NCI-H226 (cell line): ENCODE data around the gene GATA2.
A peak's percentile ranks its signal among the peaks of the same experiment; 100 is the strongest.

ENCODE experiments used
- DNase-seq: peaks from one replicate; pipeline ENCODE4 v3.0.0-alpha.2; 2015

Gene GATA2

GRCh38 chr3:128454310-128454618 is 38.7 kb downstream of the GATA2 start:
- DNase-seq: no peak

GRCh38 chr3:128453501-128454309 is 39.3 kb downstream of the GATA2 start:
- no peak for DNase-seq

GRCh38 chr3:128452678-128453275 is 40.2 kb downstream of the GATA2 start:
- no peak for DNase-seq

- DNase-seq: no peak
Observed at GRCh38 chr3:128452120-128452519, 40.9 kb downstream of the GATA2 start.

GRCh38 chr3:128449111-128449638 is 43.8 kb downstream of the GATA2 start:
- no peak for DNase-seq

- no peak for DNase-seq
Observed at GRCh38 chr3:128448491-128448890, 44.5 kb downstream of the GATA2 start.

- no peak for DNase-seq
Observed at GRCh38 chr3:128447561-128448013, 45.4 kb downstream of the GATA2 start.

GRCh38 chr3:128446821-128447220 is 46.2 kb downstream of the GATA2 start:
- DNase-seq: no peak

- no peak for DNase-seq
Observed at GRCh38 chr3:128445357-128445756, 47.6 kb downstream of the GATA2 start.

- no peak for DNase-seq
Observed at GRCh38 chr3:128443771-128444170, 49.2 kb downstream of the GATA2 start.

- no peak for DNase-seq
Observed at GRCh38 chr3:128442949-128443348, 50.1 kb downstream of the GATA2 start.

GRCh38 chr3:128442070-128442469 is 50.9 kb downstream of the GATA2 start:
- DNase-seq: no peak

GRCh38 chr3:128439226-128439625 is 53.8 kb downstream of the GATA2 start:
- DNase-seq: peak; percentile 59

- DNase-seq: no peak
Observed at GRCh38 chr3:128438488-128439072, 54.4 kb downstream of the GATA2 start.

- DNase-seq: no peak
Observed at GRCh38 chr3:128436214-128436613, 56.8 kb downstream of the GATA2 start.

- no peak for DNase-seq
Observed at GRCh38 chr3:128435561-128435960, 57.4 kb downstream of the GATA2 start.

GRCh38 chr3:128435058-128435457 is 57.9 kb downstream of the GATA2 start:
- DNase-seq: no peak

- DNase-seq: no peak
Observed at GRCh38 chr3:128434524-128434923, 58.5 kb downstream of the GATA2 start.

GRCh38 chr3:128433837-128434165 is 59.2 kb downstream of the GATA2 start:
- DNase-seq: no peak

GRCh38 chr3:128432971-128433836 is 59.8 kb downstream of the GATA2 start:
- no peak for DNase-seq

- DNase-seq: no peak
Observed at GRCh38 chr3:128432301-128432970, 60.6 kb downstream of the GATA2 start.

- DNase-seq: no peak
Observed at GRCh38 chr3:128431803-128432300, 61.1 kb downstream of the GATA2 start.
